Measurements from ENCODE around the gene CEL. TPM values are rescaled to one million over a fixed set of nuclear protein-coding genes. Genes with fewer than 3 reads are reported as not detected.

Gene CEL
- total and polyA plus RNA-seq, 9 donors, result 1.3 to 13.6 (median 2.8) TPM

- 93 to 95% (median 95%) methylated on average over 9 of the region's 9 CpGs for WGBS, 3 donors
- no peaks in the 10 kb centered on the region for H3K27me3 ChIP-seq
- no peaks in the 10 kb centered on the region for H3K36me3 ChIP-seq
- no peak overlapping the region for H3K4me3 ChIP-seq
- DNase-seq, result no peak
- TF ChIP-seq EP300 (IDR thresholded peaks at IDR 0.05) (no peak), POLR2A (IDR thresholded peaks at IDR 0.05) (no peak)
- TF ChIP-seq, protein P1, sequence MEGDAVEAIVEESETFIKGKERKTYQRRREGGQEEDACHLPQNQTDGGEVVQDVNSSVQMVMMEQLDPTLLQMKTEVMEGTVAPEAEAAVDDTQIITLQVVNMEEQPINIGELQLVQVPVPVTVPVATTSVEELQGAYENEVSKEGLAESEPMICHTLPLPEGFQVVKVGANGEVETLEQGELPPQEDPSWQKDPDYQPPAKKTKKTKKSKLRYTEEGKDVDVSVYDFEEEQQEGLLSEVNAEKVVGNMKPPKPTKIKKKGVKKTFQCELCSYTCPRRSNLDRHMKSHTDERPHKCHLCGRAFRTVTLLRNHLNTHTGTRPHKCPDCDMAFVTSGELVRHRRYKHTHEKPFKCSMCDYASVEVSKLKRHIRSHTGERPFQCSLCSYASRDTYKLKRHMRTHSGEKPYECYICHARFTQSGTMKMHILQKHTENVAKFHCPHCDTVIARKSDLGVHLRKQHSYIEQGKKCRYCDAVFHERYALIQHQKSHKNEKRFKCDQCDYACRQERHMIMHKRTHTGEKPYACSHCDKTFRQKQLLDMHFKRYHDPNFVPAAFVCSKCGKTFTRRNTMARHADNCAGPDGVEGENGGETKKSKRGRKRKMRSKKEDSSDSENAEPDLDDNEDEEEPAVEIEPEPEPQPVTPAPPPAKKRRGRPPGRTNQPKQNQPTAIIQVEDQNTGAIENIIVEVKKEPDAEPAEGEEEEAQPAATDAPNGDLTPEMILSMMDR (IDR thresholded peaks at IDR 0.05), result no peak
- no peaks in the 10 kb centered on the region for H3K4me1 ChIP-seq (ENCODE audit: insufficient read depth)
- intact Hi-C loops (cut with DNase I), result loop anchor here in 3 of 4 donors (5.0 to 10.0 kb wide), 2 partner anchors 103 to 105 kb away; no protein-coding TSS in a partner anchor
- no peak overlapping the region for H3K27ac ChIP-seq
- H3K9me3 ChIP-seq, result no peaks in the 10 kb centered on the region
These were observed 19.8 kb upstream of the CEL start for GRCh38 chr9:133041958-133042357.

- DNase-seq, result no peak
- no peaks in the 10 kb centered on the region for H3K9me3 ChIP-seq
- no peaks in the 10 kb centered on the region for H3K27me3 ChIP-seq
- H3K27ac ChIP-seq, result no peak overlapping the region
- no peak overlapping the region for H3K4me3 ChIP-seq
- H3K36me3 ChIP-seq, result no peaks in the 10 kb centered on the region
- intact Hi-C loops (cut with DNase I), result loop anchor here in 3 of 4 donors (5.0 to 10.0 kb wide), 2 partner anchors 102 to 105 kb away; no protein-coding TSS in a partner anchor
- no peaks in the 10 kb centered on the region for H3K4me1 ChIP-seq (ENCODE audit: insufficient read depth)
- TF ChIP-seq POLR2A (IDR thresholded peaks at IDR 0.05) (no peak), EP300 (IDR thresholded peaks at IDR 0.05) (no peak)
- TF ChIP-seq, protein P1 (IDR thresholded peaks at IDR 0.05), result no peak
- 80 to 82% (median 82%) methylated on average over 8 of the region's 8 CpGs for WGBS, 3 donors
These were observed 19.1 kb upstream of the CEL start for GRCh38 chr9:133042676-133043075.

DNA sequence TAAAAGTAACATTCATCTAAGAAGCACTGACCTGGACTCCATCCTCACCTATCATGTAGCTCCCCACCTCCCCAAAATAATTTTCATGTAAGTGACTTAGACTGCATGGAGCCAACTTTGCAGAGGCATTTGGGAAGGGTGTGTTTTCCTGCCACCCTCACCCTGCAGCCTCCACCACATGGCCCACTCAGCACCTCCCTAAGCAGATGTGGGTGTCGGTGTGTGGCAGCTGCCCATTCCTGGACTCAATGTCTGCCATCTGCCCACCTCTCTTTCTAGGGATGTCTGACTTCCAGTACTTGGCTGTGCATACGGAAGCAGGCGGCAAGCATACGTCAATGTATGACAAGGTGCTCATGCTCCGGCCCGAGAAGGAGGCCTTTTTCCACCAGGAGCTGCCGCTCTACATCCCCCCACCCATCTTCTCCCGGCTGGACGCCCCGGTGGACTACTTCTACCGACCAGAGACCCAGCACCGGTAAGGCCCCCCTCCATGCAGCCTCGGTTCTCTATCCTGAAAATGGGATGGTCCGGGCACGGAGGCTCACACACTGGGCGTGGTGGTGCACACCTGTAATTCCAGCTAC, 18.2 kb upstream of the CEL start:
- Histone ChIP-seq H3K27me3 (no peaks in the 10 kb centered on the region), H3K27ac (no peak overlapping the region), H3K9me3 (no peaks in the 10 kb centered on the region), H3K36me3 (no peaks in the 10 kb centered on the region), H3K4me3 (no peak overlapping the region), H3K4me1 (ENCODE audit: insufficient read depth) (no peaks in the 10 kb centered on the region)
- no peak for DNase-seq
- intact Hi-C loops (cut with DNase I), result loop anchor here in 3 of 4 donors (5.0 to 10.0 kb wide), 2 partner anchors 101 to 104 kb away; no protein-coding TSS in a partner anchor
- WGBS, 3 donors, result 93 to 95% (median 94%) methylated on average over 16 of the region's 16 CpGs
- TF ChIP-seq POLR2A (IDR thresholded peaks at IDR 0.05) (no peak), EP300 (IDR thresholded peaks at IDR 0.05) (no peak)
- TF ChIP-seq, protein P1 (IDR thresholded peaks at IDR 0.05), result no peak

GRCh38 chr9:133044125-133044524, 17.7 kb upstream of the CEL start:
- Histone ChIP-seq H3K27me3 (no peaks in the 10 kb centered on the region), H3K4me3 (no peak overlapping the region), H3K4me1 (ENCODE audit: insufficient read depth) (no peaks in the 10 kb centered on the region), H3K36me3 (no peaks in the 10 kb centered on the region), H3K9me3 (no peaks in the 10 kb centered on the region), H3K27ac (no peak overlapping the region)
- TF ChIP-seq POLR2A (IDR thresholded peaks at IDR 0.05), result no peak
- no peak for TF ChIP-seq EP300 (IDR thresholded peaks at IDR 0.05)
- TF ChIP-seq, protein P1 (IDR thresholded peaks at IDR 0.05), result no peak
- DNase-seq, result no peak
- WGBS, 3 donors, result 88 to 90% (median 90%) methylated on average over 6 of the region's 6 CpGs
- intact Hi-C loops (cut with DNase I), result loop anchor here in 3 of 4 donors (5.0 to 10.0 kb wide), 2 partner anchors 101 to 103 kb away; no protein-coding TSS in a partner anchor
